HG03575 (cell line): ENCODE measurements around the gene MT2A.
"Not testable (repeated sequence)": the region's sequence is repeated elsewhere in the genome, so short reads cannot be mapped to it uniquely, and the experiment has no call there.

Source experiments
- ATAC-seq: cut with Tn5 transposase; IDR thresholded peaks from one replicate; pipeline ENCODE4 v1.9.1; 2021; ENCODE audit not compliant: unreplicated experiment, insufficient number of reproducible peaks, low FRiP score; ENCODE audit errors: extremely low read depth

The MT2A gene

DNA sequence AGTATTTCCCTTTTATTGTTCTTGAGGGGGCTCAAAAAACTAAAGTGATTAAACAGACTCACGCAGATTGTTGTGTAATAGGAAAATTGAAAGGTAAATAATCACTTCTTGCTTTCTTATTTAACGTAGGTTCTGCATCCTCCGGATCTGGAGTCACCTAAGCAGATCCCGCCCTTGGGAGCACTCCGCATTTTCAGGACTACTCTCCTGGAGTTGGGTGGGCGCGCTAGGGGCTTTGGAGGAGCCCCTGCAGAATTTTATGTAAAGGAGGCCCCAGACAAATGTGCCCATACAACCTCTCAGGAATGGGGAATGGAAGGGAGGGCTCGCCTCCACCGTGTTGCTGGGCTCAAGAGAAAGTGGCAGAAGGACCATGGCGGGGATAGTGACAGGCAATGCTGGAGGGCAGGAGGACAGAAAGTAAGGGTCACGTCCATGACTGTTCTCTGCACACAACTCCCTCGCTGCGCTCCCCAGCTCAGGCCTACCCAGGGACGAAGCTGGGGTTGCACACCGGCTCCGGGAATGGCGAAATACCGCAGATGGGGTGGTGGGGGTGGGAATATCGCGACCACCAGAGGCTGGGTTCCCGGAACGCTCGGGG, 8.3 kb downstream of the MT2A start:
- ATAC-seq: no peak

- ATAC-seq: no peak
These were observed 9.1 kb downstream of the MT2A start for GRCh38 chr16:56617212-56618085.

DNA sequence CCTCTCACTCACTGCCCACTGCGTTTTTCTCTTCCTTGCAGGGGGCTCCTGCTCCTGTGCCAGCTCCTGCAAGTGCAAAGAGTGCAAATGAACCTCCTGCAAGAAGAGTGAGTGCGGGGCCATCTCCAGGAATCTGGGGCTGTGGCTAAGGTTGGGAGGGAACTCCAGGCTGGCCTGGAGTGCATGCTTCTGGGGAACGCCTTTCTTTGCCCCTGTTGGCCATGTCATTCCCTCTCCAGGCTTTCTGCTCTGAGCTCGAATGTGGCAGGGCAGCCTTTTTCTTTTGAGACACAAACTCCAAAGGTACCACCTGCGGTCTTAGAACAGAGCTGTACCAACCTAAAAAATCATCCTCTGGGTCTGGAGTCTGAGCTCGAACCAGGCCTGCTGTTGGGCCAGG, 9.8 kb downstream of the MT2A start:
- no peak for ATAC-seq

DNA sequence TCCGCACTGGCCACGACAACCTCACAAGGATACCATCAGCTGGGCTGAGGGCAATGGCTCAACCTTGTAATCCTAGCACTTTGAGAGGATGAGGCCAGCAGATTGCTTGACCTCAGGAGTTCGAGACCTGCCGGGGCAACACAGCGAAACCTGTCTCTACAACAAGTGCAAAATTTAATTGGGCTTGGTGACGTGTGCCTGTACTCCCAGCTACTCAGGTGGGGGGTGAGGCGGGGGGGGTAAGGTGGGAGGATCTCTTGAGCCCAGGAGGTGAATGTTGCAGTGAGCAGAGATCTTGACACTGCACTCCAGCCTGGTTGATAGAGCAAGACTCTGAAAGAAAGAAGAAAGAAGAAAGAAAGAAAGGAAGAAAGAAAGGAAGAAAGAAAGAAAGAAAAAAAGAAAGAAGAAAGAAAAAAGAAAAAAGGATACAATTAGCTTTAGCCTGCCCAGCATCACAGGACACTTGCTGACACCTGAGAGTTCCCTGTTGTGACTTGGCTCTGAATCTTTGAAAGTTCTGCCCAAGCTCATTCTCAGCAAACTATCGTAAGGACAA, 12.0 kb downstream of the MT2A start:
- no peak for ATAC-seq

DNA sequence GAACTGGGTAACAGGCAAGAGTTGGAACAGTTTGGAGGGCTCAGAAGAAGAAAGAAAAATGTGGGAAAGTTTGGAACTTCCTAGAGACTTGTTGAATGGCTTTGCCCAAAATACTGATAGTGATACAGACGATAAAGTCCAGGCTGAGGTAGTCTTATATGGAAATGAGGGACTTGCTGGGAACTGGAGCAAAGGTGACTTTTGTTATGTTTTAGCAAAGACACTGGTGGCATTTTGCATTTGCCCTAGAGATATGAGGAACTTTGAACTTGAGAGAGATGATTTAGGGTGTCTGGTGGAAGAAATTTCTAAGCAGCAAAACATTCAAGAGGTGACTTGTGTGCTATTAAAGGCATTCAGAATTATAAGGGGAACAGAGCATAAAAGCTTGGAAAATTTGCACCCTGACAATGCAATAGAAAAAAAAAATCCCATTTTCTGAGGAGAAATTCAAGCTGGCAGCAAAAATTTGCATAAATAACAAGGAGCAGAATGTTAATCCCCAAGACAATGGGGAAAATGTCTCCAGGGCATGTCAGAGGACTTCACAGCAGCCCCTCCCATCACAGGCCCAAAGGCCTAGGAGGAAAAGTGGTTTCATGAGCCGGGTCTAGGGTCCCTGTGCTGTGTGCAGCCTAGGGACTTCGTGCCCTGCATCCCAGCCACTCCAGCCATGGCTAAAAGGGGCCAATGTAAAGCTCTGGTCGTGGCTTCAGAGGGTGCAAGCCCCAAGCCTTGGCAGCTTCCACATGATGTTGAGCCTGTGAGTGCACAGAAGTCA, 13.5 kb downstream of the MT2A start:
- not testable (repeated sequence) for ATAC-seq

DNA sequence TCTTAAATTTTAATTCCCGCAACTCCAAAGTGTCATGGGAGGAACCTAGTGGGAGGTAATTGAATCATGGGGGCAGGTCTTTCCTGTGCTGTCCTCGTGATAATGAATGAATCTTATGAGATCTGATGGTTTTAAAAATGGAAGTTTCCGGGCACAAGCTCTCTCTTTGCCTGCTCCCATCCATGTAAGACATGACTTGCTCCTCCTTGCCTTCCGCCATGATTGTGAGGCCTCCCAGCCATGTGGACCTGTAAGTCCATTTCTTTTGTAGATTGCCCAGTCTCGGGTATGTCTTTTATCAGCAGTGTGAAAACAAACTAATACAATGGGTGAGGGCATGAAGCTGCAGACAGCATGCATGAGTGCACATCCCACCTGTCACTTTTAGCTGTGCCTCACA, 14.8 kb downstream of the MT2A start:
- ATAC-seq: not testable (repeated sequence)

DNA sequence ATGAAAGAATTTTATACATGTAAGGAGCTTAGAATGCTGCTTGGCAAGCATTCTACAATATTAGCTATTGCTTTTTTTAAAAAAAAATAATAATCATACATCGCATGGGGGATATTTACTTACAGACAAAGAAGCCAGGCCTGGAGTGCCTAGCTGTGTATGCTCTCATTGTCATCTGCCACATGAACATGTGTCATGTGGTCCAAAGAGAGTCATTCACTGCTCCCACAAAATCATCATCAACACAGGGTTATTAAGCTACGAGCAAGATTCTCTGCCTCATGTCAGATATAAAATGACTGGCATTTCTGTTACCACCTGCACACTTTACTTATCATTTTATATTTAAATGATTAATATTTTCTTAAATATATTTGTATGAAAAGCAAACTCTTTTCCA, 15.3 kb downstream of the MT2A start:
- ATAC-seq: no peak

GRCh38 chr16:56625140-56625942, 17.0 kb downstream of the MT2A start, which contains the start of gene MT1E:
Gene MT1E, plus strand, starts transcription at chr16:56625781. Its CDS starts 71 bp downstream, at chr16:56625852.
- no peak for ATAC-seq

- no peak for ATAC-seq
These were observed 17.7 kb downstream of the MT2A start for GRCh38 chr16:56625943-56626654.

GRCh38 chr16:56626685-56627084, 18.3 kb downstream of the MT2A start:
- no peak for ATAC-seq

GRCh38 chr16:56628486-56629350, 20.3 kb downstream of the MT2A start:
- no peak for ATAC-seq

DNA sequence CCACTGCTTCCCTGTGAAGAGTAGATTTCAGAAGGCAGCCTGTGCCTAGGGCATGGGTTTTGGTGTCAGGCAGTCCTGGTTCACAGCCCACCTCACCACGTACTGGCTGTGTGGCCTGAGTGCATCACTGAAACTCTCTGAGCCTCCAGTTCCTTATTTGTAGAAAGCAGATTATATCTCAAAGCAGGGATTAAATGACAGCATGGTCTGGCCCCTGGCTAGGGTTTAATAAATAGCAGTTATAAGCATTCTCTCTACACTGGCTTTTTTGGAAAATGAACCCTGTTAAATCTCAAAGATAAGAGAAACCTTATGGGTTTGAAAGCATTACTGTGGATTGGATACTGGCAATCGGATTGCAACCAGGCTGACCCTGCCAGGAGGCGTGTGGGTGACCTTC, 21.1 kb downstream of the MT2A start:
- no peak for ATAC-seq

DNA sequence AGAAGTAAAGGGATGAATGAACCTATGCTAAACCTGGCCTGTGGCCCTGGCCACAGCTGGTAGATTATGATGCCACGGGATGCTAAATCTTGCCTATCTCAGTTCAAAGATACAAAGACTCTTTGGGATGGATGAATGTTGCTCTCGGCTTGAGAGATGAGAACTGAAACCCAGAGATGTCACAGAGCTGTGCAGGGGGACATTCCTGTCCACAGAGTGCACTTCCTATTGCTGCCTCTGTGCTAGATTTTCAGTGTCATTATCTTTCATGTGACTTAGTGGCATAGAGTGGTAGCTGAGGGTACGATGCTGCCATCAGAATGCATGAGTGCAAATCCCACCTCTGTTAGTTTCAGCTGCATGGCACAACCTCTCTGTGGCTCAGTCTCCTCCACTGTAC, 21.8 kb downstream of the MT2A start:
- ATAC-seq: peak; percentile 88

DNA sequence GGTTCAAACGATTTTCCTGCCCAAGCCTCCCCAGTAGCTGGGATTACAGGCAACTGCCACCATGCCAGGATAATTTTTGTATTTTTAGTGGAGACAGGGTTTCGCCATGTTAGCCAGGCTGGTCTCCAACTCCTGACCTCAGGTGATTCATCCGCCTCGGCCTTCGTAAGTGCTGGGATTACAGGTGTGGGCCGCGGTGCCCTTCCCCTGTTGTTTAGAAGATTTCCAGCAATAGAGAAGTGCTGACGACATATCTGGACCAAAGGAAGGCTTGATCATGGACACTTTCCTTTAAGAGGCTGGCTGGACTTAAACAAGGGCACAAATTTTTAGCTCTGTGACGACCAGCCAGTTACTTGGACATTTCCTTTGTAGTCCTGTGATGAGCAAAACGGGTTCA, 22.8 kb downstream of the MT2A start:
- no peak for ATAC-seq

GRCh38 chr16:56631832-56632155, 23.4 kb downstream of the MT2A start:
- ATAC-seq: no peak

DNA sequence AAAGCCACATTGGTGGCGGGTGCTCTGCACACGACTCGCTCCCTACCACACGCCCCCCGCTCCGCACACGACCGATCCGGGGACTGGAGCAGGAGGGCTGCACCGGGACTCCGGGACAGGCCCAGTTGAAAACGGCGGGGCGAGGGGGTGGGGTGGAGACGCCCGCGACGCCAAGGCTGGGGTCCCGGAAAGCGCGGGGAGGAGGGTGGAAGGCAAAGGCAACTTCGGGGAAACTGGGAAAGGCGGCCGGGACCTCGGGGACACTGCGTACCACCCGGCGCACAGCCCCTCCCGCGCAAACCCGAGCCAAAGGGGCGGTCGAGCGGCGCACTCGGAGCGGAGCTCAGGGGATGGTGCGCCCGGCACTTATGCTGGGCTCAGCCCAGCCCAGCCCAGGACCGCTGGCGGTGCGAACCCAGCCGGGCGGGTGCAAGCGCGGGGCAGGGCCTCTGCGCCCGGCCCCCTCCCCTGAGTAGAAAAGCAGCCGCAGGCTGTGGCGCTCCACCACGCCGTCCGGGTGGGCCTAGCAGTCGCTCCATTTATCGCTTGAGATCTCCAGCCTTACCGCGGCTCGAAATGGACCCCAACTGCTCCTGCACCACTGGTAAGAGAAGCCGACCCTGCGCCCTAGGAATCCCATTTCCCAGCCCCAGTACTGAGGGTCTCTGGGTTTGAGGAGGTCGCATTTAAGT, 23.9 kb downstream of the MT2A start, which contains the start of gene MT1M:
Gene MT1M, plus strand, starts transcription at position 504 of the 692 bp plus-strand sequence. Its CDS starts 73 bp downstream, at position 577.
- no peak for ATAC-seq
